H9 (cell line): ENCODE results near the gene ETV3L. TPM values are rescaled to one million over a fixed set of nuclear protein-coding genes. Genes with fewer than 3 reads are reported as not detected.

Source experiments
- DNase-seq: peaks from one replicate; pipeline ENCODE4 v3.0.0-alpha.2; 2017
- H2AFZ ChIP-seq: one replicate; pipeline ENCODE4 v1.6.1; 2013; ENCODE audit warnings: mild to moderate bottlenecking, low read length, control low read depth, moderate library complexity
- H2AK5ac ChIP-seq: 2 replicates; pipeline ENCODE4 v1.6.1; 2013; ENCODE audit warnings: low read length, control low read depth, mixed read lengths; ENCODE audit not compliant: insufficient read length
- H2BK120ac ChIP-seq: one replicate; pipeline ENCODE4 v1.6.1; 2013; ENCODE audit warnings: low read depth, mild to moderate bottlenecking, low read length, control low read depth, inconsistent platforms; ENCODE audit not compliant: poor library complexity, severe bottlenecking
- H2BK12ac ChIP-seq: 2 replicates; pipeline ENCODE4 v1.6.1; 2013; ENCODE audit warnings: low read length, control low read depth, mixed read lengths, low read depth; ENCODE audit not compliant: insufficient read length
- H2BK15ac ChIP-seq: 2 replicates; pipeline ENCODE4 v1.6.1; 2013; ENCODE audit warnings: low read depth, low read length, control low read depth
- H2BK20ac ChIP-seq: one replicate; pipeline ENCODE4 v1.6.1; 2013; ENCODE audit warnings: low read depth, mild to moderate bottlenecking, low read length, control low read depth, inconsistent platforms; ENCODE audit not compliant: poor library complexity, severe bottlenecking
- H2BK5ac ChIP-seq: 2 replicates; pipeline ENCODE4 v1.6.1; 2013; ENCODE audit warnings: low read length, control low read depth, mixed read lengths; ENCODE audit not compliant: insufficient read length
- H3K14ac ChIP-seq: 2 replicates; pipeline ENCODE4 v1.6.1; 2013; ENCODE audit warnings: low read length, control low read depth; ENCODE audit not compliant: insufficient read depth
- H3K18ac ChIP-seq: 2 replicates; pipeline ENCODE4 v1.6.1; 2013; ENCODE audit warnings: low read depth, mild to moderate bottlenecking, mixed read lengths, low read length, control low read depth; ENCODE audit not compliant: insufficient read length
- H3K23ac ChIP-seq: 2 replicates; pipeline ENCODE4 v1.6.1; 2013; ENCODE audit warnings: low read length, control low read depth, mixed read lengths, low read depth; ENCODE audit not compliant: insufficient read length
- H3K23me2 ChIP-seq: 2 replicates; pipeline ENCODE4 v1.6.1; 2013; ENCODE audit warnings: low read depth, mild to moderate bottlenecking, mixed read lengths, low read length, control low read depth; ENCODE audit not compliant: insufficient read length, poor library complexity, severe bottlenecking
- H3K27ac ChIP-seq: 2 replicates; pipeline ENCODE4 v1.5.1; 2013; ENCODE audit warnings: low read length, control low read depth, mixed read lengths, low read depth; ENCODE audit not compliant: insufficient read length
- H3K27me3 ChIP-seq: 2 replicates; pipeline ENCODE4 v1.6.1; 2013; ENCODE audit warnings: low read length, control low read depth, inconsistent platforms; ENCODE audit not compliant: insufficient read depth
- H3K4ac ChIP-seq: 2 replicates; pipeline ENCODE4 v1.6.1; 2013; ENCODE audit warnings: low read depth, mild to moderate bottlenecking, control low read depth, inconsistent platforms, low read length, moderate library complexity
- H3K4me1 ChIP-seq: 2 replicates; pipeline ENCODE4 v1.6.1; 2013; ENCODE audit warnings: low read length, control low read depth, inconsistent platforms; ENCODE audit not compliant: insufficient read depth
- H3K4me2 ChIP-seq: 2 replicates; pipeline ENCODE4 v1.6.1; 2013; ENCODE audit warnings: low read length, control low read depth, mixed read lengths; ENCODE audit not compliant: insufficient read length, insufficient read depth
- H3K56ac ChIP-seq: 2 replicates; pipeline ENCODE4 v1.6.1; 2013; ENCODE audit warnings: low read depth, mild to moderate bottlenecking, mixed read lengths, low read length, control low read depth; ENCODE audit not compliant: insufficient read length
- H3K79me1 ChIP-seq: 2 replicates; pipeline ENCODE4 v1.6.1; 2013; ENCODE audit warnings: low read depth, mild to moderate bottlenecking, moderate library complexity, low read length, control low read depth, inconsistent platforms; ENCODE audit not compliant: insufficient read depth, poor library complexity, severe bottlenecking
- H3K79me2 ChIP-seq: 2 replicates; pipeline ENCODE4 v1.6.1; 2013; ENCODE audit warnings: low read length, control low read depth, inconsistent platforms; ENCODE audit not compliant: insufficient read depth
- H3K9ac ChIP-seq: 2 replicates; pipeline ENCODE4 v1.6.1; 2013; ENCODE audit warnings: low read length, control low read depth, mixed read lengths; ENCODE audit not compliant: insufficient read length; ENCODE audit errors: extremely low read depth
- H3K9me3 ChIP-seq: one replicate; pipeline ENCODE4 v1.6.1; 2013; ENCODE audit warnings: low read depth, low read length, inconsistent platforms; ENCODE audit not compliant: control insufficient read depth
- H3T11ph ChIP-seq: one replicate; pipeline ENCODE4 v1.6.1; 2013; ENCODE audit warnings: mild to moderate bottlenecking, low read length, control low read depth, inconsistent platforms
- H4K20me1 ChIP-seq: one replicate; pipeline ENCODE4 v1.6.1; 2013; ENCODE audit not compliant: control insufficient read depth, insufficient read length, insufficient read depth
- H4K5ac ChIP-seq: 2 replicates; pipeline ENCODE4 v1.6.1; 2013; ENCODE audit warnings: low read depth, mild to moderate bottlenecking, mixed read lengths, low read length, control low read depth; ENCODE audit not compliant: insufficient read length
- H4K8ac ChIP-seq: replicated peaks from 2 replicates; pipeline ENCODE4 v1.6.1; 2013; ENCODE audit warnings: low read length, control low read depth, mixed read lengths, low read depth; ENCODE audit not compliant: insufficient read length
- H4K91ac ChIP-seq: 2 replicates; pipeline ENCODE4 v1.6.1; 2013; ENCODE audit warnings: low read depth, mild to moderate bottlenecking, moderate library complexity, mixed read lengths, low read length, control low read depth; ENCODE audit not compliant: insufficient read length
- H3K27ac Mint-ChIP-seq, 3 experiments: 2 replicates in 2 of 3; 3 replicates in 1 of 3; pipeline ENCODE4 v1.8.0; 2020 to 2021; ENCODE audit warnings: mixed read lengths in 3 of 3, mild to moderate bottlenecking in 1 of 3, moderate library complexity in 1 of 3
- H3K27me3 Mint-ChIP-seq: 2 replicates; pipeline ENCODE4 v1.8.0; 2021; ENCODE audit warnings: low read depth, mild to moderate bottlenecking, moderate library complexity, mixed read lengths
- H3K36me3 Mint-ChIP-seq, 3 experiments: 2 replicates in 2 of 3; 3 replicates in 1 of 3; pipeline ENCODE4 v1.8.0; 2020 to 2021; ENCODE audit warnings: low read depth in 3 of 3, mixed read lengths in 3 of 3; ENCODE audit not compliant: insufficient read depth in 1 of 3
- H3K4me1 Mint-ChIP-seq, 2 experiments: 2 replicates each; pipeline ENCODE4 v1.8.0; 2020; ENCODE audit warnings: mixed read lengths in 2 of 2
- H3K4me3 Mint-ChIP-seq, 2 experiments: 2 replicates in 1 of 2; 3 replicates in 1 of 2; pipeline ENCODE4 v1.8.0; 2020 to 2021; ENCODE audit warnings: mild to moderate bottlenecking in 2 of 2, mixed read lengths in 2 of 2, moderate library complexity in 1 of 2
- H3K9me3 Mint-ChIP-seq, 2 experiments: 2 replicates in 1 of 2; 3 replicates in 1 of 2; pipeline ENCODE4 v1.8.0; 2020; ENCODE audit warnings: mild to moderate bottlenecking in 2 of 2, mixed read lengths in 2 of 2, moderate library complexity in 1 of 2
- WGBS: extraction: QIAGEN DNeasy Blood & Tissue Kit; methylation state at CpG from one replicate; pipeline ENCODE4 v1.1.7; 2013; ENCODE audit warnings: missing lambda C conversion rate, low lambda C conversion rate, mixed read lengths; ENCODE audit not compliant: insufficient read length; ENCODE audit errors: extremely low coverage; 5-methylcytosine and 5-hydroxymethylcytosine counted together
- total RNA-seq: library from RNA; stranded (reverse); gene quantifications from 2 replicates; pipeline ENCODE4 v1.2.1, GENCODE V29; 2021
- TF ChIP-seq, protein P1 (sequence below): fragments of 200-600 bp; sonication (generic); conservative IDR thresholded peaks from 3 replicates; pipeline ENCODE4 v1.8.0; 2021; ENCODE audit warnings: antibody characterized with exemption, mild to moderate bottlenecking

ETV3L gene
- total RNA-seq, 1 experiment from 2014 or later: 0.96 TPM

DNA sequence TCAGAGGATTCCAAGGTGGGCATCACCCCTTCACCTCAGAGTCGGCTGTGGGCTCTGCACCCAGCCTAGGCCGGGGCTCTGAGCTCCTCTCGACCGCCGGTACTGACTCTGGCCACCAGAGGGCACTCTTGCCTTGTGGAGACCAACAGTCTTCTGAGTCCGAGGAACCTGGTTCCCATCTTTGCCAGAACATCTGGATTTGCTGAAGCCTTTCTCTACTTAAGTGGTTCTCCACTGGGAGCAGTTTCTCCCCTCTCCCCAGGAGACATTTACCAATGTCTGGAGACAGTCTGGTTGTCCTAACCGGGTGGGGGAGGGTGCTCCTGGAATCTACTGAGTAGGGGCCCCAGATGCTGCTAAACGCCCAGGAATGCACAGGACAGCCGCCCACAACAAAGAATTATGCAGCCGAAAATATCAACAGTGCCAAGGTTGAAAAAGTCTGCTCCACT lies 9.4 kb downstream of the ETV3L start:
- peaks cover 24 to 31% of the 10 kb centered on the region in 2 experiments for H3K4me1 Mint-ChIP-seq
- H3T11ph ChIP-seq: no peak overlapping the region

More for the DNA sequence above, 9.4 kb downstream of the ETV3L start:
- H3K79me1 ChIP-seq: no peaks in the 10 kb centered on the region
- H4K8ac ChIP-seq: no peak overlapping the region
- Mint-ChIP-seq H3K4me3 (no peak overlapping the region), H3K27me3 (no peaks in the 10 kb centered on the region), H3K27ac (peak overlapping the region in 2 of 3 experiments; percentile 39 to 65; a peak in 3 of 7 replicates), H3K9me3 (no peaks in the 10 kb centered on the region), H3K36me3 (no peaks in the 10 kb centered on the region; a peak in 1 of 7 replicates)
- H3K4ac ChIP-seq: no peak overlapping the region
- H3K9me3 ChIP-seq: no peaks in the 10 kb centered on the region
- no peak overlapping the region for H2BK15ac ChIP-seq
- no peak overlapping the region for H3K14ac ChIP-seq
- peak; percentile 89 for DNase-seq
- H3K27me3 ChIP-seq: no peaks in the 10 kb centered on the region
- no peak overlapping the region for H2AK5ac ChIP-seq
- WGBS: no CpG with 5 or more reads among the region's 10 CpGs
- no peak overlapping the region for H2BK120ac ChIP-seq
- H3K4me1 ChIP-seq: peaks cover 2% of the 10 kb centered on the region; the same call in 1 of the 2 replicates
- TF ChIP-seq, protein P1, sequence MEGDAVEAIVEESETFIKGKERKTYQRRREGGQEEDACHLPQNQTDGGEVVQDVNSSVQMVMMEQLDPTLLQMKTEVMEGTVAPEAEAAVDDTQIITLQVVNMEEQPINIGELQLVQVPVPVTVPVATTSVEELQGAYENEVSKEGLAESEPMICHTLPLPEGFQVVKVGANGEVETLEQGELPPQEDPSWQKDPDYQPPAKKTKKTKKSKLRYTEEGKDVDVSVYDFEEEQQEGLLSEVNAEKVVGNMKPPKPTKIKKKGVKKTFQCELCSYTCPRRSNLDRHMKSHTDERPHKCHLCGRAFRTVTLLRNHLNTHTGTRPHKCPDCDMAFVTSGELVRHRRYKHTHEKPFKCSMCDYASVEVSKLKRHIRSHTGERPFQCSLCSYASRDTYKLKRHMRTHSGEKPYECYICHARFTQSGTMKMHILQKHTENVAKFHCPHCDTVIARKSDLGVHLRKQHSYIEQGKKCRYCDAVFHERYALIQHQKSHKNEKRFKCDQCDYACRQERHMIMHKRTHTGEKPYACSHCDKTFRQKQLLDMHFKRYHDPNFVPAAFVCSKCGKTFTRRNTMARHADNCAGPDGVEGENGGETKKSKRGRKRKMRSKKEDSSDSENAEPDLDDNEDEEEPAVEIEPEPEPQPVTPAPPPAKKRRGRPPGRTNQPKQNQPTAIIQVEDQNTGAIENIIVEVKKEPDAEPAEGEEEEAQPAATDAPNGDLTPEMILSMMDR: peak; percentile 98
- H2BK20ac ChIP-seq: no peak overlapping the region
- no peak overlapping the region for H3K56ac ChIP-seq
- H3K79me2 ChIP-seq: no peaks in the 10 kb centered on the region
- no peaks in the 10 kb centered on the region for H3K23me2 ChIP-seq
- H2AFZ ChIP-seq: no peak overlapping the region
- no peak overlapping the region for H3K27ac ChIP-seq
- H4K20me1 ChIP-seq: no peaks in the 10 kb centered on the region
- no peak overlapping the region for H3K18ac ChIP-seq
- no peak overlapping the region for H4K5ac ChIP-seq
- H3K9ac ChIP-seq: no peak overlapping the region
- H2BK12ac ChIP-seq: no peak overlapping the region
- no peak overlapping the region for H2BK5ac ChIP-seq
- H4K91ac ChIP-seq: no peak overlapping the region
- H3K4me2 ChIP-seq: no peak overlapping the region
- no peak overlapping the region for H3K23ac ChIP-seq
